Trophoblast cell (in vitro differentiated cells and primary cell): ENCODE measurements around the gene DDX54.

Experiments used
- DNase-seq, 2 donors: peaks; one replicate each; pipeline ENCODE4 v3.0.0-alpha.2; 2016
- H2AFZ ChIP-seq: 2 replicates; pipeline ENCODE4 v1.6.1; 2013; ENCODE audit warnings: low read length, moderate library complexity, mild to moderate bottlenecking; ENCODE audit not compliant: insufficient read depth, poor library complexity
- H2AK5ac ChIP-seq: 2 replicates; pipeline ENCODE4 v1.6.1; 2013; ENCODE audit warnings: mild to moderate bottlenecking, low read length
- H2BK120ac ChIP-seq: 2 replicates; pipeline ENCODE4 v1.6.1; 2013; ENCODE audit warnings: low read length, mild to moderate bottlenecking, moderate library complexity; ENCODE audit not compliant: insufficient read depth, poor library complexity
- H2BK12ac ChIP-seq: 2 replicates; pipeline ENCODE4 v1.6.1; 2013; ENCODE audit warnings: mild to moderate bottlenecking, low read length, moderate library complexity
- H2BK5ac ChIP-seq: 2 replicates; pipeline ENCODE4 v1.6.1; 2013; ENCODE audit warnings: low read length, low read depth, moderate library complexity, mild to moderate bottlenecking; ENCODE audit not compliant: poor library complexity
- H3K14ac ChIP-seq: 2 replicates; pipeline ENCODE4 v1.6.1; 2013; ENCODE audit warnings: mild to moderate bottlenecking, low read length
- H3K18ac ChIP-seq: 2 replicates; pipeline ENCODE4 v1.6.1; 2013; ENCODE audit warnings: mild to moderate bottlenecking, low read length
- H3K23ac ChIP-seq: 2 replicates; pipeline ENCODE4 v1.6.1; 2013; ENCODE audit warnings: low read length
- H3K27ac ChIP-seq: 2 replicates; pipeline ENCODE4 v1.5.1; 2013; ENCODE audit warnings: low read depth, mild to moderate bottlenecking, inconsistent platforms, low read length, moderate library complexity
- H3K27me3 ChIP-seq: 2 replicates; pipeline ENCODE4 v1.6.1; 2013; ENCODE audit warnings: inconsistent platforms, mild to moderate bottlenecking, low read length, moderate library complexity; ENCODE audit not compliant: insufficient read depth
- H3K36me3 ChIP-seq, 2 experiments: 1 replicate in 1 of 2; 2 replicates in 1 of 2; pipeline ENCODE4 v1.6.1; 2013; ENCODE audit warnings: low read length in 2 of 2, mild to moderate bottlenecking in 2 of 2, moderate library complexity in 1 of 2; ENCODE audit not compliant: insufficient read depth in 2 of 2, control insufficient read depth in 1 of 2
- H3K4ac ChIP-seq: 2 replicates; pipeline ENCODE4 v1.6.1; 2013; ENCODE audit warnings: low read depth, mild to moderate bottlenecking, low read length, moderate library complexity
- H3K4me1 ChIP-seq, 2 experiments: 1 replicate in 1 of 2; 2 replicates in 1 of 2; pipeline ENCODE4 v1.6.1; 2013; ENCODE audit warnings: low read length in 2 of 2, mild to moderate bottlenecking in 2 of 2, moderate library complexity in 1 of 2; ENCODE audit not compliant: insufficient read depth in 2 of 2, control insufficient read depth in 1 of 2
- H3K4me2 ChIP-seq: 2 replicates; pipeline ENCODE4 v1.6.1; 2013; ENCODE audit warnings: inconsistent platforms, mild to moderate bottlenecking, low read length, moderate library complexity
- H3K4me3 ChIP-seq: 2 replicates; pipeline ENCODE4 v1.5.1; 2013; ENCODE audit warnings: mild to moderate bottlenecking, low read depth, low read length, inconsistent platforms
- H3K79me1 ChIP-seq: one replicate; pipeline ENCODE4 v1.6.1; 2013; ENCODE audit warnings: low read length
- H3K79me2 ChIP-seq: 2 replicates; pipeline ENCODE4 v1.6.1; 2013; ENCODE audit warnings: low read length, mild to moderate bottlenecking; ENCODE audit not compliant: control insufficient read depth, insufficient read depth, poor library complexity
- H3K9ac ChIP-seq: 2 replicates; pipeline ENCODE4 v1.6.1; 2013; ENCODE audit warnings: mild to moderate bottlenecking, low read length
- H3K9me3 ChIP-seq: 2 replicates; pipeline ENCODE4 v1.6.1; 2013; ENCODE audit warnings: low read depth, mild to moderate bottlenecking, control low read depth, inconsistent platforms, low read length; ENCODE audit not compliant: insufficient read depth
- H4K12ac ChIP-seq: 2 replicates; pipeline ENCODE4 v1.6.1; 2013; ENCODE audit warnings: low read depth, mild to moderate bottlenecking, low read length, moderate library complexity
- H4K8ac ChIP-seq: 2 replicates; pipeline ENCODE4 v1.6.1; 2013; ENCODE audit warnings: low read depth, mild to moderate bottlenecking, low read length, moderate library complexity
- H4K91ac ChIP-seq: one replicate; pipeline ENCODE4 v1.6.1; 2013; ENCODE audit warnings: low read depth, mild to moderate bottlenecking, low read length, moderate library complexity
- WGBS: extraction: QIAGEN DNeasy Blood & Tissue Kit; methylation state at CpG from one replicate; pipeline ENCODE4 v1.1.7; 2013; ENCODE audit warnings: missing lambda C conversion rate; ENCODE audit not compliant: insufficient read length, insufficient coverage; ENCODE audit errors: extremely low coverage; 5-methylcytosine and 5-hydroxymethylcytosine counted together

Gene DDX54

DNA sequence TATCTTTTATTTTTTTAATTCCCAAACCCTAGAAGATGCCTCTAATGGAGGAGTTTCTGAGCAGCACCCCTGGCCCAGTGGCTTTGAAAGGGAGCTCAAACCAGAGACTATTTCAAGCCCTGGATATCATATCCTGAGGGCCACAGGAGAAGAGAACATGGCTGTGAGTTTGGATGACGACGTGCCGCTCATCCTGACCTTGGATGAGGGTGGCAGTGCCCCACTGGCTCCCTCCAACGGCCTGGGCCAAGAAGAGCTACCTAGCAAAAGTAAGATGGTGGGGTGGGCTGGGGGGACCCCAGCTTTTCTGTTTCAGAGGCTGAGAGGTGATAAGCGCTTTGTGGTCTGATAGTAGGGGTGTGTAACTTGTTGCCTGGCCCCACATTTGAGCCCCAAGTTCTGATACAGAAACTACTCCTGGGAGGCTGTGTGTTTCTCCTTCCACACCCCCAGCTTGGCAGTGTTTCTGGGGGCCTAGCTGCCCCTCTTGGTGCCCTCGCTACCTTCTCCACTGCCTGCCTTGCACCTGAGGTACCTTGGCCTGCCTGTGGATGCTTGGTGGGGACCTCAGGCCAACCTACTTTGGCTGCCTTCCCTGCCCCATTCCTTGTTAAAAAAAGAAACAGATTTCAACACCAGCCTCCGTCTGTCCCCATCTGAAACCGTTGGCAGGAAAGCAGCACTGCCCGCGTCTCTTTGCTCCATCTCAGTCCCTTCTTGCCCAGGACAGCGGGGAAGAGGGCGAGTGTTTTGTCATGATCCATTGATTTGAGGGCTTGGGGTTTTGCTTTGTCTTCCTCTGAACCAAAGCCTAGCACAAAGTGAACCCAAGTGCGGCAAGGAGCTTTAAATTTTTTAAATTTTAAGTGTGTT lies 41.7 kb upstream of the DDX54 start:
- Histone ChIP-seq H3K79me2 (peaks cover 3% of the 10 kb centered on the region), H2BK12ac (no peak overlapping the region), H2AK5ac (peak overlapping the region; percentile 52), H3K4me2 (no peak overlapping the region), H3K9ac (no peak overlapping the region), H2BK120ac (no peak overlapping the region), H3K4ac (no peak overlapping the region), H3K79me1 (peaks cover 29% of the 10 kb centered on the region), H3K36me3 (peaks cover 4 to 9% of the 10 kb centered on the region in 2 experiments), H4K91ac (peak overlapping the region; percentile 48), H3K27me3 (no peaks in the 10 kb centered on the region), H3K27ac (no peak overlapping the region), H2AFZ (no peak overlapping the region), H3K18ac (no peak overlapping the region), H3K4me3 (no peak overlapping the region), H3K14ac (no peak overlapping the region), H4K8ac (no peak overlapping the region), H4K12ac (no peak overlapping the region), H3K4me1 (peaks cover 24 to 37% of the 10 kb centered on the region in 2 experiments), H2BK5ac (no peak overlapping the region), H3K23ac (no peak overlapping the region), H3K9me3 (no peaks in the 10 kb centered on the region)
- no CpG with 5 or more reads among the region's 13 CpGs for WGBS
- DNase-seq = no peak

DNA sequence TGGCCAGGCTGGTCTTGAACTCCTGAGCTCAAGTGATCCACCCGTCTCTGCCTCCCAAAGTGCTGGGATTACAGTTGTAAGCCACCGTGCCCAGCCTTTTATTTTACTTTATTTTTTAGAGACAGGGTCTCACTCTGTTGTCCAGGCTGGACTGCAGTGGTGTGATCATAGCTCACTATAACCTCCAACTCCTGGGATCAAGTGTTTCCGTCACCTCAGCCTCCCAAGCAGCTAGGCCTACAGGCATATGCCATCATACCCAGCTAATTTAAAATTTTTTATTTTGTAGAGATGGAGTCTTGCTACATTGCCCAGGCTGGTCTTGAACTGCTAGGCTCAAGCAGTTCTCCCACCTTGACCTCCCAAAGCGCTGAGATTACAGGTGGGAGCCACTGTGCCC lies 39.7 kb upstream of the DDX54 start:
- Histone ChIP-seq H3K4me3 (no peak overlapping the region), H2BK12ac (no peak overlapping the region), H2BK120ac (no peak overlapping the region), H2AFZ (no peak overlapping the region), H3K4ac (no peak overlapping the region), H3K27me3 (no peaks in the 10 kb centered on the region), H3K9ac (no peak overlapping the region), H3K18ac (no peak overlapping the region), H3K4me1 (peaks cover 15 to 27% of the 10 kb centered on the region in 2 experiments), H2AK5ac (no peak overlapping the region), H4K12ac (no peak overlapping the region), H3K9me3 (no peaks in the 10 kb centered on the region), H3K23ac (no peak overlapping the region), H4K91ac (no peak overlapping the region), H3K79me1 (peaks cover 21% of the 10 kb centered on the region), H3K36me3 (peaks cover 0 to 4% of the 10 kb centered on the region in 2 experiments), H3K27ac (no peak overlapping the region), H3K14ac (no peak overlapping the region), H4K8ac (no peak overlapping the region), H3K79me2 (peaks cover 7% of the 10 kb centered on the region), H3K4me2 (no peak overlapping the region), H2BK5ac (no peak overlapping the region)
- no CpG with 5 or more reads among the region's 4 CpGs for WGBS
- DNase-seq = no peak

GRCh38 chr12:113222730-113223531 lies 37.7 kb upstream of the DDX54 start:
- Histone ChIP-seq H3K4me3 (no peak overlapping the region), H4K8ac (peak overlapping the region; percentile 40), H3K4me2 (no peak overlapping the region), H3K79me2 (peaks cover 7% of the 10 kb centered on the region), H2BK5ac (no peak overlapping the region), H3K14ac (peak overlapping the region; percentile 45), H3K4me1 (peaks cover 5 to 13% of the 10 kb centered on the region in 2 experiments), H3K9ac (no peak overlapping the region), H2AFZ (no peak overlapping the region), H4K91ac (no peak overlapping the region), H2BK120ac (no peak overlapping the region), H3K27me3 (no peaks in the 10 kb centered on the region), H3K23ac (no peak overlapping the region), H3K9me3 (no peaks in the 10 kb centered on the region), H3K18ac (peak overlapping the region; percentile 59), H3K79me1 (peaks cover 13% of the 10 kb centered on the region), H3K36me3 (peaks cover 0 to 4% of the 10 kb centered on the region in 2 experiments), H4K12ac (no peak overlapping the region), H3K4ac (no peak overlapping the region), H3K27ac (peak overlapping the region; percentile 7), H2BK12ac (no peak overlapping the region), H2AK5ac (peak overlapping the region; percentile 48)
- no peak for DNase-seq
- WGBS = no CpG with 5 or more reads among the region's 11 CpGs

- H3K9ac ChIP-seq = peak overlapping the region; percentile 76
- peak overlapping the region; percentile 71 for H3K18ac ChIP-seq
- peaks cover 9% of the 10 kb centered on the region for H3K79me1 ChIP-seq
- peak overlapping the region; percentile 30 for H2BK12ac ChIP-seq
- peak overlapping the region; percentile 89 for H3K4me2 ChIP-seq
- peak overlapping the region; percentile 68 for H2BK5ac ChIP-seq
- H3K14ac ChIP-seq = peak overlapping the region; percentile 73
- no peak overlapping the region for H3K23ac ChIP-seq
- DNase-seq = no peak
- peaks cover 10 to 13% of the 10 kb centered on the region in 2 experiments for H3K4me1 ChIP-seq
- peaks cover 7% of the 10 kb centered on the region for H3K79me2 ChIP-seq
- H2AK5ac ChIP-seq = peak overlapping the region; percentile 44
- peak overlapping the region; percentile 20 for H2AFZ ChIP-seq
- H3K9me3 ChIP-seq = no peaks in the 10 kb centered on the region
- peak overlapping the region; percentile 87 for H4K8ac ChIP-seq
- peak overlapping the region; percentile 60 for H4K91ac ChIP-seq
- H3K27me3 ChIP-seq = no peaks in the 10 kb centered on the region
- peak overlapping the region; percentile 82 for H3K4me3 ChIP-seq
- H3K27ac ChIP-seq = peak overlapping the region; percentile 59
- no CpG with 5 or more reads among the region's 12 CpGs for WGBS
- peaks cover 0 to 4% of the 10 kb centered on the region in 2 experiments for H3K36me3 ChIP-seq
- H2BK120ac ChIP-seq = peak overlapping the region; percentile 29
- peak overlapping the region; percentile 6 for H4K12ac ChIP-seq
- H3K4ac ChIP-seq = peak overlapping the region; percentile 18
These were observed 36.9 kb upstream of the DDX54 start for GRCh38 chr12:113221997-113222729.
